ENCODE measurements around the gene IFNL1. TPM values are rescaled to one million over a fixed set of nuclear protein-coding genes. Genes with fewer than 3 reads are reported as not detected.

IFNL1 gene
- total RNA-seq, 2 experiments from 2014 or later = not detected

DNA sequence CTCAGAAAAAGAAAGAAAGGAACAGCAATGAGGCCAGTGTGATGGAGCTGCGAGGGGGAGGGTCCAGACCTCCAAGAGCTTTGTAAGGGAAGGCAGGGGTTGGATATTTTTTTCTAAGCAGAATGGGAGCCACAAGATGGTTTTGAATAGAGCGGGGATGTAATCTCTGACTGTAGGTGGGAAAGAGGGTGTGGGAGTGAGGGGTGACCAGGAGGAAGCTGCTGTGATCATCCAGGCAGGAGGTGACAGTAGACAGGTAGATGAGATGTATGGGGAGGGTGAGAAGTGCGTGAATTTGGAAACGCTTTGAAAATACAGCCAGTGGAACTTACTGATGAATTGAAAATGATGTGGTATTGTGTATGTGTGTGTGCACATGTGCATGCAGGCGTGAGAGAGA lies 20.6 kb upstream of the IFNL1 start:
- no peaks in the 10 kb centered on the region for H3K27me3 ChIP-seq (ENCODE audit: control insufficient read depth in 1 of 2, insufficient read depth in 2 of 2, low read length in 2 of 2)
- no peaks in the 10 kb centered on the region for H3K36me3 ChIP-seq (ENCODE audit: insufficient read depth, low read length)
- Mint-ChIP-seq H3K27me3 (peaks cover 11% of the 10 kb centered on the region), H3K36me3 (ENCODE audit: low read depth) (no peaks in the 10 kb centered on the region), H3K27ac (no peak overlapping the region), H3K4me1 (ENCODE audit: low read depth) (no peaks in the 10 kb centered on the region), H3K4me3 (no peak overlapping the region), H3K9me3 (no peaks in the 10 kb centered on the region)
- DNase-seq = no peak
- intact Hi-C loops (cut with DNase I, micrococcal nuclease) = no loop called here
- no peaks in the 10 kb centered on the region for H3K9me3 ChIP-seq (ENCODE audit: control insufficient read depth in 1 of 2, insufficient read depth in 1 of 2, low read length in 2 of 2)
- no peak overlapping the region for H3K27ac ChIP-seq (ENCODE audit: low read depth in 1 of 2, low read length in 2 of 2)
- H3K4me1 ChIP-seq (ENCODE audit: insufficient read depth, low read length) = no peaks in the 10 kb centered on the region
- TF ChIP-seq, protein P1, sequence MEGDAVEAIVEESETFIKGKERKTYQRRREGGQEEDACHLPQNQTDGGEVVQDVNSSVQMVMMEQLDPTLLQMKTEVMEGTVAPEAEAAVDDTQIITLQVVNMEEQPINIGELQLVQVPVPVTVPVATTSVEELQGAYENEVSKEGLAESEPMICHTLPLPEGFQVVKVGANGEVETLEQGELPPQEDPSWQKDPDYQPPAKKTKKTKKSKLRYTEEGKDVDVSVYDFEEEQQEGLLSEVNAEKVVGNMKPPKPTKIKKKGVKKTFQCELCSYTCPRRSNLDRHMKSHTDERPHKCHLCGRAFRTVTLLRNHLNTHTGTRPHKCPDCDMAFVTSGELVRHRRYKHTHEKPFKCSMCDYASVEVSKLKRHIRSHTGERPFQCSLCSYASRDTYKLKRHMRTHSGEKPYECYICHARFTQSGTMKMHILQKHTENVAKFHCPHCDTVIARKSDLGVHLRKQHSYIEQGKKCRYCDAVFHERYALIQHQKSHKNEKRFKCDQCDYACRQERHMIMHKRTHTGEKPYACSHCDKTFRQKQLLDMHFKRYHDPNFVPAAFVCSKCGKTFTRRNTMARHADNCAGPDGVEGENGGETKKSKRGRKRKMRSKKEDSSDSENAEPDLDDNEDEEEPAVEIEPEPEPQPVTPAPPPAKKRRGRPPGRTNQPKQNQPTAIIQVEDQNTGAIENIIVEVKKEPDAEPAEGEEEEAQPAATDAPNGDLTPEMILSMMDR (IDR thresholded peaks at IDR 0.05) = no peak
- ATAC-seq (ENCODE audit: poor library complexity) = no peak
- POLR2A ChIA-PET = no interaction called here
- H3K4me3 ChIP-seq (ENCODE audit: low read length) = no peak overlapping the region
- CTCF ChIA-PET = no interaction called here

DNA sequence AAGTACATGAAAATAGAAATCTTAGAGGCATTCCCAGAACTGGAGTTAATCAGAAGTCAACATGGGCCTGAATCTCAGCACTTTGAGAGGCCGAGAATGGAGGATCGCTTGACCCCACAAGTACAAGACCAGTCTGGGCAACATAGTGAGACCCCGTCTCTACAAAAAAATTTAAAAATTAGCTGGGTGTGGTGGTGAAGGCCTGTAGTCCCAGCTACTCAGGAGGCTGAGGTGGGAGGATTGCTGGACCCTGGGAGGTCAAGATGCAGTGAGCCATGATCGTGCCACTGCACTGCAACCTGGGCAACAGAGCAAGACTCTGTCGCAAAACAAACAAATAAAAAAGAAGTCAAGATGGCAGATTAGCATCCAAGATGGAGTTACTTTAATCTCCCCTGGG lies 19.5 kb upstream of the IFNL1 start:
- no peaks in the 10 kb centered on the region for H3K4me1 ChIP-seq (ENCODE audit: insufficient read depth, low read length)
- CTCF ChIA-PET = no interaction called here
- no peaks in the 10 kb centered on the region for H3K36me3 Mint-ChIP-seq (ENCODE audit: low read depth)

DNA sequence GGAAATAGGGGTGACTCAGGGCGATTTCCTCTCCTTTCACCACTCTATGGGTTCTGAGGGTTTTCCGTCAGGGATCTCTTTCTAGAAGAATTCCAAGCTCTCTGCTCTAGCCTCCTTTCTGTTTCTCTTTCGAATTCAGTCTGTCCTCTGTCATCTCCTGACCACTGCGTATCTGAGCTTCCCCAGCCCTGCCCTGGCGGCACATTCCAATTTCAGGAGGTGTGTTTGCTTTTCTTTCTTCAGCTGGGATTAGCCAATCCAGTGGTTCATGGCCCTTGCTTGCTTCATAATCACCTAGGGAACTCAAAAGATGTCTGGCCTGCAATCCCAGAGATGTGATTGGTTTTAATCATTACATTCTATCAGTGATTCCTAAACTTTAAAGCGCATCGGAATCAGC lies 18.6 kb upstream of the IFNL1 start:
- CTCF ChIA-PET = no interaction called here
- H3K9me3 Mint-ChIP-seq = peaks cover 5% of the 10 kb centered on the region
- no peak for DNase-seq

More for the DNA sequence above, 19.5 kb upstream of the IFNL1 start:
- H3K4me3 ChIP-seq (ENCODE audit: low read length) = no peak overlapping the region
- Mint-ChIP-seq H3K9me3 (peaks cover 1% of the 10 kb centered on the region), H3K4me3 (no peak overlapping the region), H3K4me1 (ENCODE audit: low read depth) (no peaks in the 10 kb centered on the region), H3K27ac (no peak overlapping the region), H3K27me3 (peaks cover 7% of the 10 kb centered on the region)
- DNase-seq = no peak
- POLR2A ChIA-PET = no interaction called here
- no peaks in the 10 kb centered on the region for H3K9me3 ChIP-seq (ENCODE audit: control insufficient read depth in 1 of 2, insufficient read depth in 1 of 2, low read length in 2 of 2)
- no peak overlapping the region for H3K27ac ChIP-seq (ENCODE audit: low read depth in 1 of 2, low read length in 2 of 2)
- ATAC-seq (ENCODE audit: poor library complexity) = no peak
- intact Hi-C loops (cut with DNase I, micrococcal nuclease) = no loop called here
- TF ChIP-seq, protein P1 (IDR thresholded peaks at IDR 0.05) = no peak
- H3K27me3 ChIP-seq (ENCODE audit: control insufficient read depth in 1 of 2, insufficient read depth in 2 of 2, low read length in 2 of 2) = no peaks in the 10 kb centered on the region
- H3K36me3 ChIP-seq (ENCODE audit: insufficient read depth, low read length) = no peaks in the 10 kb centered on the region

More for the DNA sequence above, 18.6 kb upstream of the IFNL1 start:
- Histone ChIP-seq H3K27ac (ENCODE audit: low read depth in 1 of 2, low read length in 2 of 2) (no peak overlapping the region), H3K4me3 (ENCODE audit: low read length) (no peak overlapping the region), H3K36me3 (ENCODE audit: insufficient read depth, low read length) (no peaks in the 10 kb centered on the region), H3K9me3 (ENCODE audit: control insufficient read depth in 1 of 2, insufficient read depth in 1 of 2, low read length in 2 of 2) (peaks cover 0 to 3% of the 10 kb centered on the region in 2 experiments), H3K27me3 (ENCODE audit: control insufficient read depth in 1 of 2, insufficient read depth in 2 of 2, low read length in 2 of 2) (no peaks in the 10 kb centered on the region), H3K4me1 (ENCODE audit: insufficient read depth, low read length) (no peaks in the 10 kb centered on the region)
- H3K36me3 Mint-ChIP-seq (ENCODE audit: low read depth) = no peaks in the 10 kb centered on the region
- TF ChIP-seq, protein P1 (IDR thresholded peaks at IDR 0.05) = no peak
- POLR2A ChIA-PET = no interaction called here
- H3K4me3 Mint-ChIP-seq = no peak overlapping the region
- no peak for ATAC-seq (ENCODE audit: poor library complexity)
- peaks cover 12% of the 10 kb centered on the region for H3K27me3 Mint-ChIP-seq
- H3K4me1 Mint-ChIP-seq (ENCODE audit: low read depth) = no peaks in the 10 kb centered on the region
- intact Hi-C loops (cut with DNase I, micrococcal nuclease) = no loop called here
- no peak overlapping the region for H3K27ac Mint-ChIP-seq

All from CD4-positive, alpha-beta T cell (primary cell).